Endothelial cell of umbilical vein (primary cell): ENCODE data around the gene CARD9. TPM values are rescaled to one million over a fixed set of nuclear protein-coding genes. Genes with fewer than 3 reads are reported as not detected.

Experiments used
- BruUV-seq: library from RNA; stranded (reverse); fragments of 400-500 nt; replicated peaks from 2 replicates; lab custom pipeline; 2021; lab: Mats Ljungman, UMichigan
- CTCF ChIA-PET: fragments of 300-600, 350-600 bp; sonication (Branson Sonifier 250); formaldehyde crosslinking; loops from one replicate; lab custom pipeline; 2021; ENCODE audit warnings: antibody characterized with exemption, inconsistent platforms; lab: Charles Lee
- POLR2A ChIA-PET: fragments of 300-600, 350-600 bp; sonication (Branson Sonifier 250); formaldehyde crosslinking; loops from one replicate; lab custom pipeline; 2021; ENCODE audit warnings: antibody characterized with exemption, inconsistent platforms; lab: Charles Lee
- DNase-seq: peaks from one replicate; pipeline ENCODE4 v3.0.0-alpha.2; 2011; ENCODE audit warnings: low read depth, low spot score
- FAIRE-seq: peaks from 2 replicates; lab custom pipeline; 2011; peaks lifted over from hg19 to GRCh38; lab: Jason Lieb, UNC
- H2AFZ ChIP-seq: 2 replicates; pipeline ENCODE4 v1.6.0; 2012; ENCODE audit warnings: low read depth, low read length, control low read depth, inconsistent platforms
- H3K27ac ChIP-seq: 2 replicates; pipeline ENCODE4 v1.5.1; 2011; ENCODE audit warnings: low read depth, mild to moderate bottlenecking, control low read depth, low read length, moderate library complexity; ENCODE audit not compliant: insufficient read depth
- H3K27me3 ChIP-seq, 2 experiments: 2 replicates each; pipeline versions ENCODE4 v1.6.0 to v1.6.1; 2011; ENCODE audit warnings: low read length in 2 of 2, mixed read lengths in 1 of 2; ENCODE audit not compliant: control insufficient read depth in 2 of 2, insufficient read depth in 2 of 2
- H3K36me3 ChIP-seq, 2 experiments: 2 replicates in 1 of 2; 3 replicates in 1 of 2; pipeline ENCODE4 v1.5.1; 2011; ENCODE audit warnings: low read length in 2 of 2, mild to moderate bottlenecking in 1 of 2, moderate library complexity in 1 of 2; ENCODE audit not compliant: control insufficient read depth in 2 of 2, insufficient read depth in 2 of 2; ENCODE audit errors: extremely low read depth in 1 of 2
- H3K4me1 ChIP-seq: 3 replicates; pipeline ENCODE4 v1.5.1; 2011; ENCODE audit warnings: mild to moderate bottlenecking, low read length; ENCODE audit not compliant: control insufficient read depth, insufficient read depth; ENCODE audit errors: extremely low read depth
- H3K4me2 ChIP-seq: 2 replicates; pipeline ENCODE4 v1.6.1; 2011; ENCODE audit warnings: low read length, control low read depth, mixed read lengths; ENCODE audit not compliant: insufficient read depth
- H3K4me3 ChIP-seq, 3 experiments: fragments of 200-600 bp in 1 of 3; sonication (generic), shearing (Covaris generic) in 1 of 3; replicated peaks in 1 of 3; 2 replicates each; pipeline ENCODE4 v1.5.1; 2011 to 2016; ENCODE audit warnings: control low read depth in 3 of 3, low read length in 3 of 3, mild to moderate bottlenecking in 2 of 3, inconsistent platforms in 1 of 3, low read depth in 1 of 3, moderate library complexity in 1 of 3; ENCODE audit not compliant: insufficient read depth in 1 of 3
- H3K79me2 ChIP-seq: 2 replicates; pipeline ENCODE4 v1.6.0; 2012; ENCODE audit warnings: low read length, inconsistent platforms; ENCODE audit not compliant: control insufficient read depth, insufficient read depth
- H3K9ac ChIP-seq: replicated peaks from 2 replicates; pipeline ENCODE3; 2011; ENCODE audit warnings: low read length, control low read depth; ENCODE audit not compliant: insufficient read depth; ENCODE audit errors: extremely low read depth
- H3K9me1 ChIP-seq: replicated peaks from 3 replicates; pipeline ENCODE4 v1.6.0; 2011; ENCODE audit warnings: mild to moderate bottlenecking, low read length; ENCODE audit not compliant: control insufficient read depth, insufficient read depth; ENCODE audit errors: extremely low read depth
- H3K9me3 ChIP-seq: replicated peaks from 2 replicates; pipeline ENCODE4 v1.5.1; 2012; ENCODE audit warnings: low read length, inconsistent platforms; ENCODE audit not compliant: control insufficient read depth, insufficient read depth
- H4K20me1 ChIP-seq: replicated peaks from 2 replicates; pipeline ENCODE3; 2011; ENCODE audit warnings: mild to moderate bottlenecking, low read length; ENCODE audit not compliant: control insufficient read depth, insufficient read depth; ENCODE audit errors: extremely low read depth
- EZH2 ChIP-seq: IDR thresholded peaks from 2 replicates; pipeline ENCODE4 v1.6.1; 2012; ENCODE audit warnings: borderline replicate concordance, low read depth, mild to moderate bottlenecking, moderate library complexity, low read length, inconsistent platforms; ENCODE audit not compliant: severe bottlenecking
- FOS ChIP-seq: IDR thresholded peaks from 2 replicates; pipeline ENCODE4 v1.6.1; 2011; ENCODE audit warnings: mild to moderate bottlenecking, low read length, moderate library complexity, borderline replicate concordance; ENCODE audit not compliant: insufficient read depth
- GATA2 ChIP-seq: IDR thresholded peaks from 2 replicates; pipeline ENCODE4 v1.7.0; 2011; ENCODE audit warnings: low read depth, mild to moderate bottlenecking, moderate library complexity, mixed read lengths, low read length; ENCODE audit not compliant: insufficient read length, insufficient read depth
- JUN ChIP-seq: IDR thresholded peaks from 2 replicates; pipeline ENCODE4 v1.6.1; 2011; ENCODE audit warnings: borderline replicate concordance, low read depth; ENCODE audit not compliant: insufficient read length, insufficient read depth
- MYC ChIP-seq: IDR thresholded peaks from one replicate; pipeline ENCODE4 v1.6.1; 2011; ENCODE audit warnings: mild to moderate bottlenecking, low read depth, low read length
- POLR2A ChIP-seq: IDR thresholded peaks from 2 replicates; pipeline ENCODE4 v1.6.1; 2012; ENCODE audit warnings: low read depth, mild to moderate bottlenecking, control low read depth, low read length
- POLR2AphosphoS5 ChIP-seq: IDR thresholded peaks from 2 replicates; pipeline ENCODE4 v1.6.1; 2012; ENCODE audit warnings: low read depth, mild to moderate bottlenecking, control low read depth, low read length, moderate library complexity; ENCODE audit not compliant: insufficient read depth
- dilution Hi-C: fragments of 300-500 bp; cut with MboI; formaldehyde crosslinking; loops from one replicate; pipeline ENCODE4 v1.15.0; 2019; ENCODE audit warnings: low sequenced_read_pairs; ENCODE audit not compliant: extremely low pct_ligation_motif_present
- intact Hi-C: fragments of 100-400 bp; cut with micrococcal nuclease; formaldehyde crosslinking; loops from one replicate; pipeline ENCODE4 v1.10.0; 2022
- polyA plus RNA-seq, 4 experiments: library from polyadenylated mRNA; depleted of rRNA in 3 of 4; stranded (reverse) in 3 of 4; unstranded in 1 of 4; fragments of >200 nt; gene quantifications; 2 replicates each; pipeline versions ENCODE4 v1.2.1 to v1.2.3, GENCODE V29; 2011 to 2012; ENCODE audit warnings: missing spikeins in 1 of 4
- total RNA-seq: library from RNA; stranded (reverse); gene quantifications from 2 replicates; pipeline ENCODE4 v1.2.3, GENCODE V29; 2021
- TF ChIP-seq, protein P1 (sequence below): IDR thresholded peaks from 2 replicates; pipeline ENCODE4 v1.6.1; 2011; ENCODE audit not compliant: insufficient read depth, insufficient read length
- TF ChIP-seq, protein P2 (sequence below), 2 donors: IDR thresholded peaks; 1 replicate in 1 of 2; 2 replicates in 1 of 2; pipeline ENCODE4 v1.5.1; 2011; ENCODE audit warnings: low read length in 2 of 2, mild to moderate bottlenecking in 2 of 2, moderate library complexity in 2 of 2, control low read depth in 1 of 2, inconsistent platforms in 1 of 2, low read depth in 1 of 2; ENCODE audit not compliant: insufficient read depth in 1 of 2; ENCODE audit errors: extremely low read depth in 1 of 2

CARD9 gene
- total and polyA plus RNA-seq, 2 donors (not counting 3 experiments of a cell fraction or from before 2014, with no cell fraction given), result 0.22 to 0.71 TPM

DNA sequence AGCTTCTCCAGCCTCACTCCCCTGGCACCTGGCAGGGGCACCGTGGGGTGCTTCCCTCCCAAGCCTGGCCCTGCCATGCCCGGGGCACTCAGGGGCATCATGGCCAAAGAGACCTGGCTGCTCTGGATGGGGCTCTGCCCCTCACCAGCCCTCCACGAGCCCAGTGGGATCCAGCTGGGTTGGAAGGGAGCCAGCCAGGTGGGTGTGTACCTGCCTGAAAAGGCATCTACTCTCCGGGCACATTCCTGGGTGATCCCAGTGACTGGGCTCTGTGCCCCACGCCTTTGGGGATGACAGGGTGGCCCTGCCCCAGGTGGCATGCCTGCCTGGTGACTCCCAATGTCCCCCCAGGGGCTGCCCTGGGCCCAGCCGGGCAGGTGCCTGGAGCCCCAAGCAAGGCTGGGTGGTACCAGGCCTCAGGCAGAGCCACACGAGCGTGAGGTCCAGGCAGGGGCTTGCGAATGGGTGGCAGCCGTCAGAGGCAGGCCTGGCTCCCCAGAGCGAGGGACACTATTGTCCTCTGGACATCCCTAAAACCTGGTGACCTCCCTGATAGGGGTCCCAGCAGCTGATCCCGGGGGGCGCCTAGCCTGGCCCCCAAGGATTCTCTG lies 45.4 kb downstream of the CARD9 start:
- H3K4me1 ChIP-seq, result peaks cover 20% of the 10 kb centered on the region
- CTCF ChIA-PET, result interaction anchor here (0.8 to 2.8 kb wide), 3 partner anchors 10 to 35 kb away, joined by 3 to 13 read pairs (median 3); no protein-coding TSS in a partner anchor
- dilution Hi-C loops (no loop called here), intact Hi-C loops (no loop called here)
- H4K20me1 ChIP-seq, result no peaks in the 10 kb centered on the region
- peak overlapping the region; percentile 66 to 80 (median 71) for H3K4me3 ChIP-seq
- BruUV-seq, result TSS peak; percentile 51
- no peaks in the 10 kb centered on the region for H3K27me3 ChIP-seq
- POLR2A ChIA-PET, result no interaction called here
- no peak for TF ChIP-seq JUN
- TF ChIP-seq FOS, result no peak
- TF ChIP-seq EZH2, result no peak
- TF ChIP-seq POLR2A, result no peak
- no peak for TF ChIP-seq GATA2
- no peak for TF ChIP-seq POLR2AphosphoS5
- TF ChIP-seq, protein P1, sequence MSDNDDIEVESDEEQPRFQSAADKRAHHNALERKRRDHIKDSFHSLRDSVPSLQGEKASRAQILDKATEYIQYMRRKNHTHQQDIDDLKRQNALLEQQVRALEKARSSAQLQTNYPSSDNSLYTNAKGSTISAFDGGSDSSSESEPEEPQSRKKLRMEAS, result no peak
- no peak for TF ChIP-seq MYC
- TF ChIP-seq, protein P2, sequence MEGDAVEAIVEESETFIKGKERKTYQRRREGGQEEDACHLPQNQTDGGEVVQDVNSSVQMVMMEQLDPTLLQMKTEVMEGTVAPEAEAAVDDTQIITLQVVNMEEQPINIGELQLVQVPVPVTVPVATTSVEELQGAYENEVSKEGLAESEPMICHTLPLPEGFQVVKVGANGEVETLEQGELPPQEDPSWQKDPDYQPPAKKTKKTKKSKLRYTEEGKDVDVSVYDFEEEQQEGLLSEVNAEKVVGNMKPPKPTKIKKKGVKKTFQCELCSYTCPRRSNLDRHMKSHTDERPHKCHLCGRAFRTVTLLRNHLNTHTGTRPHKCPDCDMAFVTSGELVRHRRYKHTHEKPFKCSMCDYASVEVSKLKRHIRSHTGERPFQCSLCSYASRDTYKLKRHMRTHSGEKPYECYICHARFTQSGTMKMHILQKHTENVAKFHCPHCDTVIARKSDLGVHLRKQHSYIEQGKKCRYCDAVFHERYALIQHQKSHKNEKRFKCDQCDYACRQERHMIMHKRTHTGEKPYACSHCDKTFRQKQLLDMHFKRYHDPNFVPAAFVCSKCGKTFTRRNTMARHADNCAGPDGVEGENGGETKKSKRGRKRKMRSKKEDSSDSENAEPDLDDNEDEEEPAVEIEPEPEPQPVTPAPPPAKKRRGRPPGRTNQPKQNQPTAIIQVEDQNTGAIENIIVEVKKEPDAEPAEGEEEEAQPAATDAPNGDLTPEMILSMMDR (IDR thresholded peaks at IDR 0.05; ENCODE audit: extremely low read depth in 1 of 2, insufficient read depth in 1 of 2, low read depth in 1 of 2, low read length in 2 of 2), result no peak
- H3K9ac ChIP-seq, result peak overlapping the region; percentile 87
- no peaks in the 10 kb centered on the region for H3K9me1 ChIP-seq
- H3K4me2 ChIP-seq, result peak overlapping the region; percentile 94
- no peaks in the 10 kb centered on the region for H3K9me3 ChIP-seq
- H3K27ac ChIP-seq, result peak overlapping the region; percentile 58
- H2AFZ ChIP-seq, result no peak overlapping the region
- no peaks in the 10 kb centered on the region for H3K36me3 ChIP-seq
- FAIRE-seq, result no peak
- DNase-seq, result no peak
- H3K79me2 ChIP-seq, result peaks cover 37% of the 10 kb centered on the region
